ENCODE data around the gene SERPINB12.

- TF ChIP-seq CTCF (IDR thresholded peaks at IDR 0.05; ENCODE audit: insufficient read depth, low read depth, low read length) = no peak
- no peak for TF ChIP-seq EZH2 (IDR thresholded peaks at IDR 0.05; ENCODE audit: insufficient read depth, low read length)
These were observed 10.4 kb downstream of the SERPINB12 start for GRCh38 chr18:63552581-63552980.

Measured in astrocyte (in vitro differentiated cells and primary cell).